Measurements from ENCODE around the gene DCDC1.

DNA sequence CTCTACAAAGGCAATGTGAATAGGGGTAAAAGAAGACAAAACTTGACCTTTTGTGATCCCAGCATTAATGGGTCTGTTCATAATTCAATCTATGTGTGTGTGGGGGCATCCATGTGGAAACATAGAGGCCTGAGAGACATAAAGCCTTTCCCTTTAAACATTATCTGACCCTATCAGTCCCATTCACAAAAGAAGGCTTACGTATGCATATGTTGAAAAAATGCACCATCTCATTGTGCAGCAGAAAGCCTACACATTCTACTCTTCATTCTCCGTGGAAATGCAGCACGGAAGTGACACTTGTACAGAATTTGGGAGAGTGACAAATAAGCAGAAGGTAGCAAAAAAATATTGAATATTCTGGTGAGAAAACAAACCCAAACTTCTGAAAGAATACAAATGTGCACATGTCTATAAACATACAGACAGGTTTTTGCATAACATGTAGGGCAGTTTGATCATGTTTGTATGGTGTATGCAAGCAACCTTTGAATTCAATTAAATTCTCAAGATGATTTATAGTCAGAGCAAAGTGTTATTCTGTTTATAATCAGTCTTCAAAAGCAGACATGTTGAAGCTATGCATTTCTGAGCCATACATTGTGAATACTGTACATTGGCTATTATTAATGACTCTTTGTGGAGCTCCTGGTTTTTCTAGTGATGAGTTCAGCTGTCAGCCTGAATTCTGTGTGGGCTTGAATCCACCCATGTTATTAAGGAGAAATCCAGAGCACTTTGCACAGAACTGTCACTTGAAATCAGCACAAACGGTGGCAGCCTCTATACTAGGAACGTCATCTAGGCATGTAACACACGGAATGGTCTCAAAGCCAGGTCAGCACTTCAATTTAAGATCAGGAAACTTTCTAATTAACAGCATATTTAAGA is 236.8 kb downstream of the DCDC1 start:
- TF ChIP-seq, protein P1, sequence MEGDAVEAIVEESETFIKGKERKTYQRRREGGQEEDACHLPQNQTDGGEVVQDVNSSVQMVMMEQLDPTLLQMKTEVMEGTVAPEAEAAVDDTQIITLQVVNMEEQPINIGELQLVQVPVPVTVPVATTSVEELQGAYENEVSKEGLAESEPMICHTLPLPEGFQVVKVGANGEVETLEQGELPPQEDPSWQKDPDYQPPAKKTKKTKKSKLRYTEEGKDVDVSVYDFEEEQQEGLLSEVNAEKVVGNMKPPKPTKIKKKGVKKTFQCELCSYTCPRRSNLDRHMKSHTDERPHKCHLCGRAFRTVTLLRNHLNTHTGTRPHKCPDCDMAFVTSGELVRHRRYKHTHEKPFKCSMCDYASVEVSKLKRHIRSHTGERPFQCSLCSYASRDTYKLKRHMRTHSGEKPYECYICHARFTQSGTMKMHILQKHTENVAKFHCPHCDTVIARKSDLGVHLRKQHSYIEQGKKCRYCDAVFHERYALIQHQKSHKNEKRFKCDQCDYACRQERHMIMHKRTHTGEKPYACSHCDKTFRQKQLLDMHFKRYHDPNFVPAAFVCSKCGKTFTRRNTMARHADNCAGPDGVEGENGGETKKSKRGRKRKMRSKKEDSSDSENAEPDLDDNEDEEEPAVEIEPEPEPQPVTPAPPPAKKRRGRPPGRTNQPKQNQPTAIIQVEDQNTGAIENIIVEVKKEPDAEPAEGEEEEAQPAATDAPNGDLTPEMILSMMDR (IDR thresholded peaks at IDR 0.05) = no peak
- TF ChIP-seq POLR2A (IDR thresholded peaks at IDR 0.05) = no peak
